Muscle layer of duodenum (tissue), 2 donors: Measurements from ENCODE around the gene AK3.

ENCODE experiments used
- H3K27ac ChIP-seq: one replicate; pipeline ENCODE4 v1.7.0; 2013; ENCODE audit warnings: mild to moderate bottlenecking, low read length
- H3K27me3 ChIP-seq: one replicate; pipeline ENCODE4 v1.7.0; 2013; ENCODE audit warnings: low read depth, mild to moderate bottlenecking, control low read depth, low read length
- H3K36me3 ChIP-seq, 2 donors: one replicate each; pipeline ENCODE4 v1.7.0; 2013; ENCODE audit warnings: low read length in 2 of 2, control low read depth in 1 of 2, mild to moderate bottlenecking in 1 of 2; ENCODE audit not compliant: insufficient read depth in 2 of 2, control insufficient read depth in 1 of 2
- H3K4me1 ChIP-seq, 2 donors: one replicate each; pipeline ENCODE4 v1.7.0; 2013; ENCODE audit warnings: low read length in 2 of 2, mild to moderate bottlenecking in 2 of 2, control low read depth in 1 of 2, moderate library complexity in 1 of 2; ENCODE audit not compliant: insufficient read depth in 2 of 2, control insufficient read depth in 1 of 2
- H3K4me3 ChIP-seq, 2 donors: one replicate each; pipeline ENCODE4 v1.7.0; 2013; ENCODE audit warnings: low read length in 2 of 2, low read depth in 1 of 2, mild to moderate bottlenecking in 1 of 2
- H3K9me3 ChIP-seq, 2 donors: one replicate each; pipeline ENCODE4 v1.7.0; 2013; ENCODE audit warnings: low read length in 2 of 2, control low read depth in 1 of 2, mild to moderate bottlenecking in 1 of 2; ENCODE audit not compliant: control insufficient read depth in 1 of 2
- donor health status: healthy.

AK3 gene

DNA sequence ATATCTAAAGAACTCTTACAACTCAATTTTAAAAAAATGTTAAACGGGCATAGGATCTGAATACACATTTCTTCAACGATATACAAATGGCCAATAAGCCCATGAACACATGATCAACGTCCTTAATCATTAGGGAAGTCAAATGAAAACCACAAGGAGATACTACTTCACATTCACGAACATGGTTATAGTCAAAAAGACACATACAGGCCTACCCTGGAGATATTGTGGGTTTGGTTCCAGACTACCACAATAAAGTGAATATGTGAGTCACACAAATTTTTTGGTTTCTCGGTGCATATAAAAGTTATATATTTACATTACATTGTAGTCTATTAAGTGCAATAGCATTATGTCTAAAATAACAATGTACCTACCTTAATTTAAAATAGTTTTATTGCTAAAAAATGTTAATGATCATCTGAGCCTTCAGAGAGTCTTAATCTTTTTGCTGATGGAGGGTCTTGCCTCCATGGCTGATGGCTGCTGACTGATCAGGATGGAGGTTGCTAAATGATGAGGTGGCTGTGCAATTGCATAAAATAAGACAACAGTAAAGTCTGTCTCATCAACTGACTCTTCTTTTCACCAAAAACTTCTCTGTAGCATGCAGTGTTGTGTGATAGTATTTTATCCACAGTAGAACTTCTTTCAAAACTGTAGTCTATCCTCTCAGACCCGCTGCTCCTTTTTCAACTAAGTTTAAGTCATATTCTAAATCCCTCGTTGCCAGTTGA lies 15.1 kb downstream of the AK3 start:
- no peaks in the 10 kb centered on the region for H3K9me3 ChIP-seq
- no peak overlapping the region for H3K27ac ChIP-seq
- H3K27me3 ChIP-seq, result no peaks in the 10 kb centered on the region
- H3K36me3 ChIP-seq, result peaks cover 6 to 11% of the 10 kb centered on the region in 2 donors
- H3K4me1 ChIP-seq, result no peaks in the 10 kb centered on the region
- H3K4me3 ChIP-seq, result no peak overlapping the region

DNA sequence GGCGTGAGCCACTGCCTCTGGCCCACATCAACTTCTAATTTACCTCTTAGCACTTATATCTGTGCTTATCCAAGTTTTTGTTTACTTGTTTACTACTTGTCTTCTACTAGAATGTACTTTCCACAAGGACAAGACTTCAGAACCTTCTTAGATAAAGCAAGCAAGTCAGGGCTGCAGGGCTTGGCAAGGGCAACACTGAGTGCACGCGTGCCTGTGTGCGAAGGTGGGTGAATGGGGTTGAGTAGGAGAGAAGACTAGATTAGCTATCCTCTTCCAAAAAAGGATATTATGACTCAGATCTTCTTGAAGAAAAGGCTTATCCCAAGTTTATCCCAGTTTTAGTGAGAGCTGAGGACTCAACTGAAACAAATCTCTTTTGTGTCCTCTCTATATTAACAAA lies 19.3 kb downstream of the AK3 start:
- Histone ChIP-seq H3K27me3 (no peaks in the 10 kb centered on the region), H3K9me3 (no peaks in the 10 kb centered on the region), H3K27ac (no peak overlapping the region), H3K4me3 (no peak overlapping the region), H3K36me3 (peaks cover 30 to 34% of the 10 kb centered on the region in 2 donors), H3K4me1 (no peaks in the 10 kb centered on the region)

GRCh38 chr9:4718911-4719310 lies 22.1 kb downstream of the AK3 start:
- Histone ChIP-seq H3K4me1 (no peaks in the 10 kb centered on the region), H3K4me3 (no peak overlapping the region), H3K36me3 (peaks cover 42 to 47% of the 10 kb centered on the region in 2 donors), H3K27ac (no peak overlapping the region), H3K9me3 (no peaks in the 10 kb centered on the region), H3K27me3 (no peaks in the 10 kb centered on the region)

GRCh38 chr9:4717815-4718214 lies 23.2 kb downstream of the AK3 start:
- Histone ChIP-seq H3K27me3 (no peaks in the 10 kb centered on the region), H3K4me3 (no peak overlapping the region), H3K9me3 (no peaks in the 10 kb centered on the region), H3K27ac (no peak overlapping the region), H3K36me3 (peaks cover 50 to 55% of the 10 kb centered on the region in 2 donors), H3K4me1 (no peaks in the 10 kb centered on the region)

DNA sequence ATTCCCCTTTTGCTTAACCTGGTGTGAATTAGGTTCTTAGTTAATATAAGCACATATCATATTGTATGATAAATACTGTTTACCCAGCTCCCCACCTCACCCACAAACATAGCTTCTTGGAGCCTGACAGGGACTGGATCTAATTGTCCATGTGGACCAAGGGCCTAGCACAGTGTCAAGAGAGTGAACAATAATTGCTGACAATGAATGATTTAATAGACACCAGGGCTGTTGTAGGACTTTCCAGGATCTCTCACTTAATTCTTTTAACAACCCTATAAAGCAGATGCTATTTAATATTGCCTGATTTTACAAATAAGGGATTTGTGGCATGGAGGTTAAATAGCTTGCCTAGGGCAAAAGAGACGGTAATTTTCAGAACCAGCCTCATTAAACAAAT lies 24.8 kb downstream of the AK3 start:
- Histone ChIP-seq H3K36me3 (peaks cover 47 to 51% of the 10 kb centered on the region in 2 donors), H3K4me3 (no peak overlapping the region), H3K9me3 (no peaks in the 10 kb centered on the region), H3K27ac (no peak overlapping the region), H3K27me3 (no peaks in the 10 kb centered on the region), H3K4me1 (no peaks in the 10 kb centered on the region)

DNA sequence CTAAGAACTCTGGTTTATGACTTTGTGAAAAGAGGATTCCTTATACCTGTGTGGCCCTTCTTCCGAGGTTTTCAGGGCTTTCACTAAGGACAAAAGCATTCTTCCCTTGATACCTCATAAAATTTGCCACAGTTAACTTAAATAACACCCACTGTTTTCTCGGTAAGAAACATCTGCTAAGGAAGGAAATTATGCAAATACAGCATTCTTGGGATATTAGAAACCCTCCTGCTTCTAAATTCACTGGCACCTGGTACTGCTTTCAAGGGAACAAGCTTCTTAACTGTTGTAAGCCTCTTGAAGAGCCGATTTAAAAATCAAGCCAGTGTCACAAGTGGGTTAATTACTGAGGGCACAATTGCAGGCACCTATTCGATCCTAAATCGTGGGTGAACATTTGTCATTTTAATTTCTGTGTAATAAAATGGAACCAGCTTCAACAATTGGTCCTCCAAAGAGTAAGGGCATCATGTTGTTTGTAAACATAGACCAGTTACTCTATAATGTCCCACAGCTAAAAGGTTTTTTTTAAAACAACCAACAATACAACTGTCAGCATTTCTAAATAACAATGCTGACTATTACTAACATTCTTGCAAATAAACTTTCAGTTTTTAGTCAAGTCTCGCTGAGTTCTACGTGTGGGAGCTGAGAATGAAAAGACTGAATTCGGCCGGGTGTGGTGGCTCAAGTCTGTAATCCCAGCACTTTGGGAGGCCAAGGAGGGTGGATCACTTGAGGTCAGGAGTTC lies 26.6 kb downstream of the AK3 start:
- H3K36me3 ChIP-seq, result peaks cover 55 to 56% of the 10 kb centered on the region in 2 donors
- H3K9me3 ChIP-seq, result no peaks in the 10 kb centered on the region
- no peak overlapping the region for H3K4me3 ChIP-seq
- no peak overlapping the region for H3K27ac ChIP-seq
- H3K27me3 ChIP-seq, result no peaks in the 10 kb centered on the region
- H3K4me1 ChIP-seq, result no peaks in the 10 kb centered on the region

- H3K4me1 ChIP-seq, result no peaks in the 10 kb centered on the region
- no peaks in the 10 kb centered on the region for H3K9me3 ChIP-seq
- no peak overlapping the region for H3K4me3 ChIP-seq
- H3K36me3 ChIP-seq, result peaks cover 56 to 58% of the 10 kb centered on the region in 2 donors
- H3K27ac ChIP-seq, result no peak overlapping the region
- H3K27me3 ChIP-seq, result no peaks in the 10 kb centered on the region
Observed at GRCh38 chr9:4713849-4714248, 27.2 kb downstream of the AK3 start.

DNA sequence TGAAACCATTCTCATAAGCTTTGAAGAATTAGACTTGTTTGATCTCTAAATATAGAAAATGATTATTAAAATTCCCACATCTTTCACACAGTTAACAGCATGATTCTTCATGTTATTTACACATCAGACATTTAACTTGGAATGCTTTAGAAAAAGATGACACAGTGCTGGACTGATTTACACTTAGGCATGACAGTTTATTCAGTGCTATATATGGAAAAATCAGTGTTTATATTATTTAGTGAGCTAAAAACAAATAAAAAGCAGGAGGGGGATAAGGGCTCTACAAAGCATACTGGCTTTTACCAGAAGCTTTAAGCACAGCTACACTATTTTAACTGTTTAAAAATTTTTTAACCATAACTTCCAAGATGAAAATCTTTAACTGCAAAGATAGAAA lies 31.6 kb downstream of the AK3 start:
- Histone ChIP-seq H3K36me3 (peaks cover 36% of the 10 kb centered on the region in 2 donors), H3K4me3 (no peak overlapping the region), H3K27ac (no peak overlapping the region), H3K27me3 (no peaks in the 10 kb centered on the region), H3K4me1 (no peaks in the 10 kb centered on the region), H3K9me3 (no peaks in the 10 kb centered on the region)

GRCh38 chr9:4706971-4707622 lies 33.9 kb downstream of the AK3 start:
- H3K4me3 ChIP-seq, result no peak overlapping the region
- no peaks in the 10 kb centered on the region for H3K4me1 ChIP-seq
- no peaks in the 10 kb centered on the region for H3K9me3 ChIP-seq
- H3K36me3 ChIP-seq, result peaks cover 29 to 35% of the 10 kb centered on the region in 2 donors
- no peaks in the 10 kb centered on the region for H3K27me3 ChIP-seq
- no peak overlapping the region for H3K27ac ChIP-seq

DNA sequence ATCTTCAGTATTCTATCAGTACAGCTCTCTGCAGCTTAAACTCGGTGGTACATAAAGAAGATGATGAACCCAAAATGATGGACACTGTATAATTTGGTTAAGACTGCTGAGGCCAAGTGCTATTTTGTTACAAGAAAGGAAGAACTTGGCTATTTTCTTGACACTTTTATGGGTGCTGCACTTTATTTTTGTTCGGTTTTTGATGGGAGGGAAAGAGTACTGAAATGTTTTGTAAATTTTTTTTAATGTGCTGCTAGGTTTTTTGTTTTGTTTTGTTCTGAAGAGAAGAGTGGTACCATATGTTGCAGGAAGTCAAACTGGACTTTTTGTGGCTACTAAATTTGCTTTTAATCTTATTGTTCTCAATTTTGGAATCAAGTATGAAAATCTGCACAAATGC lies 35.0 kb downstream of the AK3 start:
- Histone ChIP-seq H3K36me3 (peaks cover 28 to 38% of the 10 kb centered on the region in 2 donors), H3K9me3 (no peaks in the 10 kb centered on the region), H3K4me1 (no peaks in the 10 kb centered on the region), H3K27ac (no peak overlapping the region), H3K27me3 (no peaks in the 10 kb centered on the region), H3K4me3 (no peak overlapping the region)

- Histone ChIP-seq H3K36me3 (peaks cover 19 to 39% of the 10 kb centered on the region in 2 donors), H3K27me3 (no peaks in the 10 kb centered on the region), H3K9me3 (no peaks in the 10 kb centered on the region), H3K27ac (no peak overlapping the region), H3K4me1 (no peaks in the 10 kb centered on the region), H3K4me3 (no peak overlapping the region)
Observed at GRCh38 chr9:4704129-4704528, 36.9 kb downstream of the AK3 start.
